Activated CD4-positive, alpha-beta T cell treated with anti-CD3 and anti-CD28 coated beads for 36 hours (primary cell): ENCODE measurements around the gene TTC7B. TPM values are rescaled to one million over a fixed set of nuclear protein-coding genes. Genes with fewer than 3 reads are reported as not detected.

ENCODE experiments used
- ATAC-seq: fragments of 200-7000 bp; cut with Tn5 transposase; one replicate; pipeline ENCODE4 v1.10.0; 2021; ENCODE audit warnings: mild to moderate bottlenecking, moderate library complexity
- CTCF ChIA-PET: fragments of 350-600 bp; sonication (Branson Sonifier 250); formaldehyde crosslinking; loops from one replicate; lab custom pipeline; 2021; ENCODE audit warnings: antibody characterized with exemption; lab: Charles Lee
- POLR2A ChIA-PET: fragments of 350-600 bp; sonication (Branson Sonifier 250); formaldehyde crosslinking; loops from one replicate; lab custom pipeline; 2021; ENCODE audit warnings: antibody characterized with exemption, inconsistent platforms; lab: Charles Lee
- DNase-seq: peaks from one replicate; pipeline ENCODE4 v3.0.0-alpha.2; 2020
- H3K27ac Mint-ChIP-seq: one replicate; pipeline ENCODE4 v1.8.0; 2021; ENCODE audit warnings: mixed read lengths
- H3K27me3 Mint-ChIP-seq: one replicate; pipeline ENCODE4 v1.8.0; 2021; ENCODE audit warnings: mixed read lengths
- H3K36me3 Mint-ChIP-seq: one replicate; pipeline ENCODE4 v1.8.0; 2021; ENCODE audit warnings: low read depth, mixed read lengths
- H3K4me1 Mint-ChIP-seq: one replicate; pipeline ENCODE4 v1.8.0; 2021; ENCODE audit warnings: mixed read lengths
- H3K4me3 Mint-ChIP-seq: one replicate; pipeline ENCODE4 v1.8.0; 2021; ENCODE audit warnings: mild to moderate bottlenecking, moderate library complexity, mixed read lengths
- H3K9me3 Mint-ChIP-seq: one replicate; pipeline ENCODE4 v1.8.0; 2021; ENCODE audit warnings: low read depth, mixed read lengths
- intact Hi-C, 2 experiments: fragments of 100-400 bp; cut with DNase I in 1 of 2; cut with micrococcal nuclease in 1 of 2; formaldehyde crosslinking; loops; one replicate each; pipeline versions ENCODE4 v1.14.2 to v1.15.1; 2022 to 2024; cut with DNase I, micrococcal nuclease
- total RNA-seq, 2 experiments: library from RNA; stranded (reverse); gene quantifications; one replicate each; pipeline ENCODE4 v1.2.3, GENCODE V29; 2021

Gene TTC7B
- total RNA-seq, 2 experiments from 2014 or later = 5.8 to 8.2 TPM

DNA sequence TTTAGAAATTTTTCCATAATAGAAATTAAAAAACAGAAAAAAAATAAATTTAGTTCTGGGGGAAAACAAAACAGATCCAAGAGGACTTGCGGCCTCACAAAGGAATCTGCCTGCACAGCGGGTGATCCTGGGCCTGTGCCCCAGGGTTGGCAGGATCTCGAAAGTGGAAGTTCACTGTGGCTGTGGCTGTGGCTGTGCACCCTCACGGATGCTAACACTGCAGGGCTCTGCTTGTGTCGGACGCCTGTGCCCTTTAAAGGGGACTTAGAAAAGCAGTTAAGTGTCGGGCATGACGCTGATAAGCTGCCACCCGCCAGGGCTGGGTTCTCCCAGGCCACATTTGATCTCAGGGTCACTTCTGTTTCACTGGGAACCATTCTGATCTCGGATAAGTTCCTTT is 209.1 kb downstream of the TTC7B start:
- Mint-ChIP-seq H3K4me3 (no peak overlapping the region), H3K9me3 (no peaks in the 10 kb centered on the region), H3K27ac (no peak overlapping the region), H3K36me3 (no peaks in the 10 kb centered on the region), H3K27me3 (peaks cover 3% of the 10 kb centered on the region), H3K4me1 (no peaks in the 10 kb centered on the region)
- ATAC-seq (no peak), DNase-seq (no peak)
- POLR2A ChIA-PET = interaction anchor here (0.6 kb wide), 1 partner anchor 84 kb away, joined by 4 read pairs; no protein-coding TSS in a partner anchor
- intact Hi-C loops = no loop called here
- CTCF ChIA-PET = no interaction called here

DNA sequence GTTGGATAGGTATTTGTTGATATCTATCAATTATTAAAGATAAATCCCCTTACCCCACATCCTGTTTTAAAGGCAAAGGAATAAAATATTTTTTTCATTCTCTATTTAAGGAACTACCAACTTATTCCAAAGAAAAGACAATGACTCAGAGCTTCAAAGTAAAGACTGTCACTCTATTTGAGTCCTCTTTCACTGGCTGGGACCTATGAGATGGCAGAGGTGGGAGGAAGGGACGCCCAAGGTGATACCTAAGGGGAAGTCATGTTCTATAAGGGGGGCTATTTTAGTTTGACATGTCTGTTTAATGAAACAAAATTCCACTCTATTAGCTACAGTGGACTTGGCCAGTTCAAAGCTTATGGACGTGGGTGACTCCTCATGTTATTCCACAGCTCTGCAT is 209.8 kb downstream of the TTC7B start:
- H3K4me1 Mint-ChIP-seq = no peaks in the 10 kb centered on the region
- no peaks in the 10 kb centered on the region for H3K36me3 Mint-ChIP-seq
- ChIA-PET CTCF (no interaction called here), POLR2A (no interaction called here)
- no peak overlapping the region for H3K4me3 Mint-ChIP-seq
- H3K27ac Mint-ChIP-seq = no peak overlapping the region
- H3K27me3 Mint-ChIP-seq = peaks cover 3% of the 10 kb centered on the region
- intact Hi-C loops = no loop called here
- DNase-seq (no peak), ATAC-seq (no peak)
- no peaks in the 10 kb centered on the region for H3K9me3 Mint-ChIP-seq

DNA sequence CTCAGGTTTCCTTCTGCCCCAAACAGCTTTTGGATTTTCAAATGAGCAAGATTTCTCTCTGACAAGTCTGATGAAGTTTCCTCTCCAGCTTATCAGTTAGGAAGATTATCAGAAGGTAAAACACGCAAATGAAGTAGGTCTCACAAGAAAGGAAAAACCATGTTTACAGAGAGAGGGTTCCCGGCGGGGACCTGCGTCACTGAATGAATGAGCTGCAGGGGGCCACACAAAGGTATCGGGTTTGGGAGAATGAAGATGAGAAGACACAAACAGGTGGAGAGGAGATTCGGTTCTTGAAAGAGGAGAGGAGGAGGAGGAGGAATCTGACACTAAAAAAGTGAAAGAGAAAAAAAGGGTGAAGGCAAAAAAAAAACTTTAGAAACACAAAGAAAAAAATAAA is 210.8 kb downstream of the TTC7B start:
- H3K9me3 Mint-ChIP-seq = no peaks in the 10 kb centered on the region
- H3K36me3 Mint-ChIP-seq = no peaks in the 10 kb centered on the region
- DNase-seq (no peak), ATAC-seq (no peak)
- POLR2A ChIA-PET = no interaction called here
- no peaks in the 10 kb centered on the region for H3K4me1 Mint-ChIP-seq
- CTCF ChIA-PET = no interaction called here
- intact Hi-C loops = no loop called here
- H3K27me3 Mint-ChIP-seq = peaks cover 4% of the 10 kb centered on the region
- H3K4me3 Mint-ChIP-seq = no peak overlapping the region
- no peak overlapping the region for H3K27ac Mint-ChIP-seq

DNA sequence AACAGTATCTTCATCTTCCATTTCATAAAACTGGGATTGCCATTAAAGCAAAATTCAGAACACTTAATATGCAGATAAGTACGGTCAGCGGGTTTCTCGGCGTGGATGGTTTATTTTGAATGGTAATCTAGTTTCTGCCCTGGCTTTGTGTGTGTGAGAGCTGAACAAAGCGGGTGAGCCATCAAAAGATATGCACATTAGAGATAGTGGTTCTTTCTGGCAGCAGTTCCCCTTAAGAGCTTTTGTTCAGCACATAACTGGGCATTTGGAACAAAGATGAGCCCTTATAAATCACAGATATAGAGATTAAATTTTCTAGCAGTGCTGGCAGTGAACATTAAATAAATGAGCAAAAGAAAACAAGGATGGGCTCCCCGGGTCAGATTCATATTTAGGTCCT is 211.9 kb downstream of the TTC7B start:
- no peaks in the 10 kb centered on the region for H3K36me3 Mint-ChIP-seq
- H3K27me3 Mint-ChIP-seq = peaks cover 8% of the 10 kb centered on the region
- no peaks in the 10 kb centered on the region for H3K4me1 Mint-ChIP-seq
- no peak overlapping the region for H3K27ac Mint-ChIP-seq
- ATAC-seq = no peak
- no peaks in the 10 kb centered on the region for H3K9me3 Mint-ChIP-seq
- intact Hi-C loops = no loop called here
- POLR2A ChIA-PET = no interaction called here
- no peak for DNase-seq
- no peak overlapping the region for H3K4me3 Mint-ChIP-seq
- CTCF ChIA-PET = no interaction called here

DNA sequence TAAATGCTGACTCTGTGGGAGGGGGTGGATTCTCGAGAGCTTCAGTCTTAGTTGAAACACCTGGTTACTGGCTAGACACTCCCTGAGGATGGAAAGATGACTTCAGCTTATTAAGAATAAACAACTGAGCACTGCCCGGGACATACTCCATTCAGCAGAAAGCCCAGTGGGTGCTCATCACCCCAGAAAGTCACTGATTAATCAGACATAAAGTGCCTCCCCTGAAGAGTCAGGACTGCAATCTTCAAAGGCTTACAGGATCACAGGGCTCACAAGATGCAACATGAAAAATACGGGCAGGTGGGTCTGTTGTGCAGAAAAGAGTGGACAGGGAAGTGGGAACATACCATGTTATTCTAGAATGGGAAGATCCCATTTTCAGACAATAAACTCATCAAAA is 212.4 kb downstream of the TTC7B start:
- intact Hi-C loops = no loop called here
- ATAC-seq = no peak
- H3K4me1 Mint-ChIP-seq = no peaks in the 10 kb centered on the region

DNA sequence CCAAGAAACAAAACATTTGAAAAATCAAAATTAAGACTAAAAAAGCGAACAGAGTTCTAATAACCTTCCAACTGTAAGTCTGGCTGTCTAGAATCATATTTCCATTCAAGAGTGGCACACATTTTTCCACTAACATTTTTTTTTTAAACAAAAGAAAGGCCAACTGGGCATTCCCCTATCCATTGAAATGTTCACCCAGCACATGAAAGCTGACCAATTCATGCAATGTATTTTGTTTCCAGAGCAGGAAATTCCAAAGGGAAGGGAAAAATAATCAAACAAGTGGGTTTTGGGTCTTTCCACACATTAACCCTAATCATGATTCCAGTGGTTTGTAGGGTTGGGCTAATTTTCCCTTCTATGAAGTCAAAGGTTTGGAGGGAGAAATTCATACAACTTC is 212.9 kb downstream of the TTC7B start:
- CTCF ChIA-PET = no interaction called here
- intact Hi-C loops = no loop called here
- Mint-ChIP-seq H3K9me3 (no peaks in the 10 kb centered on the region), H3K4me1 (no peaks in the 10 kb centered on the region), H3K36me3 (no peaks in the 10 kb centered on the region), H3K4me3 (no peak overlapping the region), H3K27ac (no peak overlapping the region), H3K27me3 (peaks cover 8% of the 10 kb centered on the region)
- POLR2A ChIA-PET = no interaction called here
- DNase-seq = no peak
- no peak for ATAC-seq

More for the DNA sequence above, 212.4 kb downstream of the TTC7B start:
- DNase-seq = no peak
- POLR2A ChIA-PET = no interaction called here
- Mint-ChIP-seq H3K36me3 (no peaks in the 10 kb centered on the region), H3K27me3 (peaks cover 8% of the 10 kb centered on the region), H3K9me3 (no peaks in the 10 kb centered on the region), H3K4me3 (no peak overlapping the region), H3K27ac (no peak overlapping the region)
- CTCF ChIA-PET = no interaction called here

DNA sequence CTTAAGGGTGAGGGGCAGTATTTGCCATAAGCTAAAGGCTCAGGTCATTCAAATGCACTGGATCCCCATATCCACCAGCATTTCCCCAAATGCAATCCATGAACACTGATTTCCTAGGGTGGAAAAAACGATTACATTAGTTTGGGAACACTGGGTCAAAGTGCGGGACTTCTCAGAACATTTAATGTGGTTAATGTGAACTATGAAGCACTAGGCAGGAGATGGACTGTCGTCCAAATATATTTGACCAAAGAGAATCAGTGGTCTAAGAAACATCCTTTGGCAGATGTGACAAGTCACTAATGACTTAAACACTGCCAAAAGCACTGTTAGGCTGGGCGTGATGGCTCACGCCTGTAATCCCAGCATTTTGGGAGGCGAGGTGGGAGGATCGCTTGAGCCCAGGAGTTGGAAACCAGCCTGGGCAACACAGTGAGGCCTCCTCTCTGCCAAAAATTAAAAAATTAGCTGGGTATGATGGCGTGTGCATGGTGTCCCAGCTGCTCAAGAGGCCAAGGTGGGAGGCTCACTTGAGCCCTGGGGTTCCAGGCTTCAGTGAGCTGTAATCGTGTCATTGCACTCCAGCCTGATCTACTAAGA is 214.0 kb downstream of the TTC7B start:
- H3K9me3 Mint-ChIP-seq = no peaks in the 10 kb centered on the region
- DNase-seq = no peak
- no peak for ATAC-seq
- no peaks in the 10 kb centered on the region for H3K4me1 Mint-ChIP-seq
- ChIA-PET POLR2A (no interaction called here), CTCF (no interaction called here)
- H3K27ac Mint-ChIP-seq = no peak overlapping the region
- H3K4me3 Mint-ChIP-seq = no peak overlapping the region
- peaks cover 8% of the 10 kb centered on the region for H3K27me3 Mint-ChIP-seq
- intact Hi-C loops = no loop called here
- H3K36me3 Mint-ChIP-seq = no peaks in the 10 kb centered on the region

DNA sequence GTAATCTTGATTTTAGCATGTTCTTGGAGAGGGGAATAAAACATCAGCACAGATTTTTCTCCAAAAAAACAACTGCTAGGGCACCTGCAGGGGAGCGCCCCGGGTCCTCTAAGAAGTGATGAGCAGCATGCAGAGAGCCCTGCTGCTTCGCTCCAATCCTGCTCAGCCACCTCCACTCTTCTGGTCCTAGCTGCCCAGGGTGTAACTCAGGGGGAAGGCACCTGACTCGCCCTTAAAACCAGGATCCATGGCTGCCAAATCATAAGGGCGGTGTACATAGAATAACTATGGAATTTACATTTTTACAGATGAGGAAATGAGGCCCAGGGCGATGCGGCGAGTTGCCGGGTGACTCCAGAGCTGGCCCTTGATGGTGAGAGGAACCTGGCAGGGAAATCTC is 214.7 kb downstream of the TTC7B start:
- ATAC-seq (no peak), DNase-seq (no peak)
- Mint-ChIP-seq H3K4me1 (no peaks in the 10 kb centered on the region), H3K36me3 (no peaks in the 10 kb centered on the region), H3K27me3 (peaks cover 8% of the 10 kb centered on the region), H3K9me3 (no peaks in the 10 kb centered on the region), H3K27ac (no peak overlapping the region), H3K4me3 (no peak overlapping the region)
- intact Hi-C loops = no loop called here
- CTCF ChIA-PET = no interaction called here
- POLR2A ChIA-PET = no interaction called here

DNA sequence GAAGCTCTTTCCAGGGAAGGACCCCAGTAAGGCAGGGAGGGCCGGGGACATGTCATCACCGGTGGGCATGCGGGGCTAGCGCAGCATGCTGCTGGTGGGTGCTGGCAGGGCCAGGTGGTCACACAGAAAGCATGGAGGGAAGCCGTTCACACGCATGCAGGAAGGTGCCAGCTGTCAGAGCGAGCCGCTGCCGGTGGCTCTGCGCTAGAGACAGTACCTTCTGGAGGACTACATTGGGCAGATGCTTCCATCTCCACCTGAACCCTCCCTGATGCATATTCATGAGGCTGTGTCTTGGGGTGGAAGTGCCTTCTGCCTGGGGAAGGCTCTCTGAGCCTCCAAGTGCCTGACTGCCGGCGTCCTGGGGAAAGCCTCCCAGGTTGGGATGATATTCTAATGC is 215.6 kb downstream of the TTC7B start:
- ChIA-PET POLR2A (no interaction called here), CTCF (no interaction called here)
- no peaks in the 10 kb centered on the region for H3K36me3 Mint-ChIP-seq
- DNase-seq (no peak), ATAC-seq (no peak)
- no peaks in the 10 kb centered on the region for H3K4me1 Mint-ChIP-seq
- H3K27ac Mint-ChIP-seq = no peak overlapping the region
- peaks cover 8% of the 10 kb centered on the region for H3K27me3 Mint-ChIP-seq
- H3K4me3 Mint-ChIP-seq = no peak overlapping the region
- intact Hi-C loops = no loop called here
- H3K9me3 Mint-ChIP-seq = no peaks in the 10 kb centered on the region

DNA sequence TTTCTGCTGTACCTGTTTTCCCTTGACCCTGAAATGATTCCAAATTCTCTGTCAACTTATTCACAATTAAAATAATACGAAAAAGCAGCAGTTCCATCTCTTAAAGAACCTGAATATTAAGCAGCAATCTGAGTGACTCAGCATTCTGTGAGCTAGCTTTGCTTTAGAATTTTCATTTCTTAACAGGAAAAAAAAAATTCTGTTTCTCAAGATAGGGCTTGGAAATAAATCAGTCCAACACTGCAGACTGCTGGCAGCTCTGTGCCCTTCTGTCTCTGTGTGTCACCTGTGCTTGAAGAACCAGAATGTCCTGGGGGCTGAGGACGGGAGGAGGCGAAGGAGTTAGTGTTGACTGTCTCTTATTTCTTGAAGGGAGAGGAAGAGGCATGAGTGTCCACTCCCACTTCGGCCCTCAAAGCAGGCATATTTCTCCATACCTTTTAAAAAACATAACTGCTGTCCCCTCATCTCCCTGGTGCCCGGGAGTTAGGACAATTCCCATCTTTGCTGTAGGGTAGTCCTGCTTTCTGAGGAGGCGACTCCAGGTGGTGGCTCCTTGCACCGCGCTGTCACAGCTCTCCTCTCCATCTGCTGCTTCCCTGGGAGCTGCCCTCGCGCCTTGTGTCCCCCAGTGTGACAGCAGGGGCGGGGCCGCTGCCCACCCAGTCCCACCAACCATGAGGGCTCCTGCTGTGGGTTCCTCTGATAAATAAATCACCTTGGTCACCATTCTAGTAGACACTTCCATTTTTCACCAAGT is 216.3 kb downstream of the TTC7B start:
- ChIA-PET POLR2A (no interaction called here), CTCF (interaction anchor here (0.7 to 1.2 kb wide), 2 partner anchors 97 to 98 kb away, joined by 4 to 5 read pairs; no protein-coding TSS in a partner anchor)
- no peaks in the 10 kb centered on the region for H3K4me1 Mint-ChIP-seq

DNA sequence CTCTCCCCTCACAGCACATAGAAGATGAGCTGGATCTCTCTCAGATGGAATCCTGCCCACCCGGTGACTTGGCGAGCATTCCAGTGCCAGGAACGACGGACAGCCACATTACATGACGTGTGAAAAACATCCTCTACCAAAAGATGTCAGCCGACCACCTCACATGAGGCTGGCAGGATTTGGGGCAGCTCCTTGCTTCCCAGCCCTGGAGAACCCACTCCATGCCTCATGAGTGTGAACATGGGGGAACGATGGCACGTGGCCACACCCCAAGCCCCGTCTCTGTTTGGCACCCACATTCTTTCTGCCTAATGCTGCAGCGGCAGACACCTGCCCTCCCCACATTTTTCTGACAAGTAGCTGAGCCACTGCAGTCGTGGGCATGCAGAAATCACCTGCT is 216.9 kb downstream of the TTC7B start:
- intact Hi-C loops = no loop called here
- CTCF ChIA-PET = interaction anchor here (0.7 to 1.2 kb wide), 2 partner anchors 98 to 99 kb away, joined by 4 to 5 read pairs; no protein-coding TSS in a partner anchor

More for the DNA sequence above, 216.3 kb downstream of the TTC7B start:
- Mint-ChIP-seq H3K9me3 (no peaks in the 10 kb centered on the region), H3K4me3 (no peak overlapping the region), H3K36me3 (no peaks in the 10 kb centered on the region), H3K27me3 (peaks cover 4% of the 10 kb centered on the region), H3K27ac (no peak overlapping the region)
- no peak for ATAC-seq
- intact Hi-C loops = no loop called here
- no peak for DNase-seq

DNA sequence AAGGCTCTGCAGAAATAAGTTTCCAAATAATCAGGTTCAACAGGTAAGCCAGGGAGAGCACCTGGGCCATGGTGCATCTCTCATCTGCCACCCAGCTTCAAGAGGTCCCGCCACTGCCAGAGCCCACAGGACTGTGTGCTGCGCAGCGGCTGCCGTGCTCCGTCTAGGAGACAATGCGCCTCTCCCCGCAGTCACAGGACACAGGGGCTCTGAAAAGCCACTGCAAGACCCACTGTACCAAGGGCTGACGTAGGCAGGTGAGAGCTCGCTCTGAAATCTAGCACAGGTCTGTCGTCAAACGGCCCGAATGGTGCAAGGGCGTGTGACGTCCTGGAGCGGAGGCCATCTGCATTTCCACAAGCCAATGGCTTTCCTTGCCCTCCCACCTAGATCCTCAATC is 218.3 kb downstream of the TTC7B start:
- Mint-ChIP-seq H3K27ac (no peak overlapping the region), H3K4me3 (no peak overlapping the region), H3K36me3 (no peaks in the 10 kb centered on the region), H3K4me1 (no peaks in the 10 kb centered on the region), H3K27me3 (peaks cover 4% of the 10 kb centered on the region), H3K9me3 (no peaks in the 10 kb centered on the region)
- ATAC-seq = no peak
- no peak for DNase-seq
- ChIA-PET CTCF (no interaction called here), POLR2A (no interaction called here)
- intact Hi-C loops = no loop called here

More for the DNA sequence above, 216.9 kb downstream of the TTC7B start:
- ATAC-seq (no peak), DNase-seq (no peak)
- H3K36me3 Mint-ChIP-seq = no peaks in the 10 kb centered on the region
- no peak overlapping the region for H3K27ac Mint-ChIP-seq
- H3K4me1 Mint-ChIP-seq = no peaks in the 10 kb centered on the region
- POLR2A ChIA-PET = no interaction called here
- no peak overlapping the region for H3K4me3 Mint-ChIP-seq
- H3K27me3 Mint-ChIP-seq = peaks cover 4% of the 10 kb centered on the region
- H3K9me3 Mint-ChIP-seq = no peaks in the 10 kb centered on the region
